ENCODE measurements around the gene CHMP2A. TPM values are rescaled to one million over a fixed set of nuclear protein-coding genes. Genes with fewer than 3 reads are reported as not detected.

The CHMP2A gene
- total RNA-seq, 1 donor from 2014 or later, result 130 TPM

DNA sequence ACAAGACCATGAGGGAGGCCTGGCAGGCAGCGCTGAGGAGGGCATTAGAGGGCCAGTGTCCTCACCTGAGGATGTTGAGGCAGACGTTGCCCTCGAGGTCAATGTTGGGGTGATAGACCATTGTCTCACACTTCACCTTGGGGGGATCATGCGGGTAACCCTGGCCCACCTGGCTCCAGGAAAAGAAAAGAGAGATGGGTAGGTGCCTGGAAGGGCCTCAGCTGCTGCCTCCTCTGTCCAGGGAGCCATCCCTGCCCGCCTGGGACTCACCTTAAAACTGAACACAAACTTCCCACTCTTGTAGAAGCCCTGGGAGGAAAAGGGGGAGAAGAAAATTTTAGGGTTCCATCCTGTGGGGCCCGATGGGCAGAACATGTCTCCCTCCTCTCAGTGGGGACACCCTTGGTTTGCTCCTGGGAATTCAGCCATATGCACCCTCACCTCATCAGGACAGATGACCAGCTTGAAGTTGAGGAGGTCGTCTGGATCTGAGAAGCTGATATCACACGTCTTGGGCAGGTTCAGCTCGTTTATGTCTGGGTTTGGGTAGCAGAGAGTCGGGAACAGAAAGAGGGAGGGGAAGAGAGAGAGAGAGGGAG is 1.8 kb upstream of the CHMP2A start:
- intact Hi-C loops (cut with micrococcal nuclease), result no loop called here

DNA sequence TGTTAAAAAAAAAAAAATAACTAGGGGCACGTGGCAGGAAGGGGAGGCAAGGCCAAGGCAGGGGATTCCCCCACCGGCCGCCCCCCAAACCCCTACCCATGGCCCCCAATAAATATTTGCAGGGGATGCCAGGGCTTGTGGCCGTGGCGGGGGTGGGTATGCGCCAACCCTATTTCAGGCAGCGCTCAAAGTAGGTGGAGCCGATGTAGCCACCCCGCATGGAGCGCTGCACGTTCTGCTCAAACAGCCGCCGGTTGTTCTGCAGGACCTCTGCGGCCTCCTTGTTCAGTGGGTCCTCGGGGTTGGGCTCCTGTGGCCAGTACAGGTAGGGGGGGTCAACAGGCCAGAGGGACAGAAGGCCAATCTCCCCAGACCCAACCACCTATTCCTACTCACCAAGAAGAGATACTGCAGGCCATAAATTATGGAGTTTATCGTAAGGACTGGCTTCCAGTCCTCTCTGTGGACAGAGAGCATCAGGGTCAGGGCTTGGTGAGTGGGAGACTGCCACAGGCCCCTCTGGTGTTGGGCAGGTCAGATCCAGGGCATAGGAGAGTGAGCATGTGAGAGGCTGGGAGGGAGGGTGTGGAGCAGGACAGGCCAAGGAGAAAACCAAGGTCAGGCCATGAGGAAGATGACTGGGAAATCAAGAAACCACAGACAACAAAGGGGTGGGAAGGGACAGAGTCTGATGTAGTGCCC is 1.2 kb upstream of the CHMP2A start:
- intact Hi-C loops (cut with micrococcal nuclease), result loop anchor here (1.0 kb wide), 5 partner anchors 12 to 175 kb away; partner anchors contain the start of genes TRIM28, ZBTB45, ZNF446 and ZNF837

DNA sequence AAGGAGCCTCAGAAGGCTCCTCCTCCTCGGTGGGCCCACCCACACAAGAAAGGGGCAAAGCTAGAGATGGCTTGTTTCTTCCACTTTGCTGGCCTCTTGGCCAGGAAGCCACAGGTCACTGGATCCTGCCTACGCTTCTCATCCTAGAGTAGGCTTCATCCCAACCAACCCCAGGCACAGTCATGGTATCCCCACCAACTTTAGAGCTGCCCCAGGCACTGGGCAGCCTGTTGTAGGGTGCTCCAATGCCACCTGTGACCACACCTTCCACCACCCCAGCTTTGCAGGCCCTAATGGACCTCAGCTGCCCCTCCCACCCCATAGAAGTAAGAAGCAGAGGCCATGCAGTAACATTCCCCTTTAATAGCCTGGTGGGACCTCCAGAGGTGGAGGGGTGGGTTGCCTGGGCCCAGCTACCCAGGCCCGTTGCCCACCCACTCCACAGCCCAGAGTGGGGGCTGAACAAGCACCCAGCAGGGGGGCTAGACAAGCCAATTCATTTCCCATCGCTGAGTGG is 522 bp upstream of the CHMP2A start:
- intact Hi-C loops (cut with micrococcal nuclease), result loop anchor here (1.0 kb wide), 5 partner anchors 11 to 174 kb away; partner anchors contain the start of genes TRIM28, ZBTB45, ZNF446 and ZNF837

DNA sequence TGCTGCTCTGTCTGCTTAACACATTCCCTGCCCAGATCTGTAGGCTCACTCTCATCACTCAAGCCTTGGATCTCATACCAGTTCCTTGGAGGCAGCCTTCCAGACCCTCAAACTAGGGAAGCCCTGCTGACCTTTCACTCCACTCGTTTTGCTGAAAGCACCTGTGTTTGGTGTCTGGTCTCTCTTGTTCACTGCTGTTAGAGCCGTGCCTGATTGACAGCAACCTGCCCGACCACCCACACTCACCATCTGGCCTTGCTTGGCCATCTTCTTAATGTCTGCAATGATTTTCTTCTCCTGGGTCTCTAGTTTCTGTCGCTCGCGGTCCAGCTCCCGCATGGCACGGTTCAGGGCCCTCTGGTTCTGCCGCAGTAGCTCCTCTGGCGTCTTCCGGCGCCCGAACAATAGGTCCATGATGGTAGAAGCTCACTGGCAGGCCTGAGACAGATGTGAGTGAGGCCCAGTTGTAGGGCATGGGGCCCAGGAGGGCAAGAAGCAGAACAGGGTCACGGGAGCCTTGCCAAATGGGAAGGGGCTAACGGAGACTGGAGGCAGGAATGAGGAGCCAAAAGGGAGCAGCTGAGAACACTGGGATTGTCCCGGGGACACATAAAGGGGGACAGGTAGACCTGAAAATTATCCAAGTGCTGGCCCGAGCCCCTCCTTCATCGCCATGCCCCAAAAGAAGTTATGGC is 959 bp downstream of the CHMP2A start:
- intact Hi-C loops (cut with micrococcal nuclease), result no loop called here

DNA sequence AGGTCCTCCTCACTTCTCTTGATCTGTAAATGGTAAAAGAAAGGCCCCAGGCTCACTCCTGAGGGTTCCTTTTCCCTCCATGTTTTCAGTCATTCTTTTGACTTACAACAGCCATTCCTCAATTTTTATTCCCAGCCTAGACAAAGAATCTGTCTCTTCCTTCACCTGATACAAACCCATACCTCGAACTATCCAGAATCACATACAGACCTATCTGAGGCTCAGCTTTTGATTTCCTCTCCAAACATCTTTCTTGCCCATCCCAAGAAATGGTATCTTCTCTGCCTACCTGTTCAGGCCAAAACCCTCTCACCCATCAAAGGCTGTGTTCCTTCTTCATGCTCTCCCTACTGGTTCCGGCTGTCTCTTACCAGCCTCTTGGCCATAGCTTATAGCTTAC is 2.2 kb downstream of the CHMP2A start:
- intact Hi-C loops (cut with micrococcal nuclease), result no loop called here

DNA sequence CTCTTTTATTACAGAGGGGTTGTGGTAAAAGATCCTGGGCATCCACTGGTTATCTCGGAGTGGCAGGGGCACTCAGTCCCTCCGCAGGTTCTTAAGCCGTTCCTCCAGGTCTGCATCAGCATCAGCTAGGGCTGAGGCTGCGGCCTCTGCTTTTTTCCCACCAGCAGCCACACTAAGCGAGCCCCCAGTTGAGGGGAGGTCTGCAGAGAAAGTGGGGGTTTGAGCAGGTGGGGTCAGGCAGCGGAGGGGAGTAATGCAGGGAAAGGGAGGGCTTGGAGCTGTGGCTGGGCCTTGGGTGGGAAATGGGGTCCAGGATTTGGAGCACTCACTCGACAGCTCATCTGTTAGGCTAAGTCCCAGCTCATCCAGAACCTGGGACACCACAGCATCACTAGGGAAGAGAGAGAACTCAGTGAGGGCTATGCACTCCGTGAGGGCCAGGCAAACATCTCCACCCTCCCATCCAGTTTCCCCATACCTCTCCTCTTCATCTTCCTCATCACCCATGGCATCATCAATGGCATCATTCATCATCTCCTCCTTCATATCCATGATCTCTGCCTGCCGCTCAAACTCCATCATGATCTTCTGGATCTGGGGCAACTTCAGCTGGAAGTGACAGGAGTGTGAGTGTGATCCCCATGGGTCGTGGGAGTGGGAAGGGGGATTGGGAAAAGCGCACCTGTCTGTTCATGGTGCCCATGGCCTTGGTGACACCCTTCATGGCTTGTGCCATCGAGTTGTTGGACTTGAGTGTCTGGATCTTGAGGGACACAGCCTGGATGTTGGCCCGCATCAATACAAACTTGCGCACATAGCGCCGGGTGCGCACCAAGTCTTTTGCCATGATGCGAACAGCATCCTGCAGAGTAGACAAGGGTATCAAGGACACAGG is 3.1 kb downstream of the CHMP2A start:
- intact Hi-C loops (cut with micrococcal nuclease), result no loop called here

DNA sequence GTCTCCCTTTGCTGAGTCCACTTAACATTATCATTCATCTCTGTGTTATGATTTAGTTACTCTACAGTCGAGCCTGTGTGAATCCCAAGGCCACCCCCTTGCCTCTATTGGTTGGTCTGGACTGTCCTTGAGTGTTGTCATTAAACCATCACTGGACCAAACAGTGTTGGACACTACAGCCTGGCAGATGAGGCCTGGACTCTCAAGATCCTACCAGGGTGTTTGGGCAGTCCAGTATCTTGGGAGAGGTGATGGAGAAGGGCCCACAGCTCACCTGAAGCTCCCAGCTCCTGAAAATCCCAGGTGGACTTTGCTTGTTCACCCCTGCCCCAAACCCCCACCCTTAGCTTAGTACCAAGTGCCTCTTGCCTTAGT is 3.8 kb downstream of the CHMP2A start:
- intact Hi-C loops (cut with micrococcal nuclease), result no loop called here

DNA sequence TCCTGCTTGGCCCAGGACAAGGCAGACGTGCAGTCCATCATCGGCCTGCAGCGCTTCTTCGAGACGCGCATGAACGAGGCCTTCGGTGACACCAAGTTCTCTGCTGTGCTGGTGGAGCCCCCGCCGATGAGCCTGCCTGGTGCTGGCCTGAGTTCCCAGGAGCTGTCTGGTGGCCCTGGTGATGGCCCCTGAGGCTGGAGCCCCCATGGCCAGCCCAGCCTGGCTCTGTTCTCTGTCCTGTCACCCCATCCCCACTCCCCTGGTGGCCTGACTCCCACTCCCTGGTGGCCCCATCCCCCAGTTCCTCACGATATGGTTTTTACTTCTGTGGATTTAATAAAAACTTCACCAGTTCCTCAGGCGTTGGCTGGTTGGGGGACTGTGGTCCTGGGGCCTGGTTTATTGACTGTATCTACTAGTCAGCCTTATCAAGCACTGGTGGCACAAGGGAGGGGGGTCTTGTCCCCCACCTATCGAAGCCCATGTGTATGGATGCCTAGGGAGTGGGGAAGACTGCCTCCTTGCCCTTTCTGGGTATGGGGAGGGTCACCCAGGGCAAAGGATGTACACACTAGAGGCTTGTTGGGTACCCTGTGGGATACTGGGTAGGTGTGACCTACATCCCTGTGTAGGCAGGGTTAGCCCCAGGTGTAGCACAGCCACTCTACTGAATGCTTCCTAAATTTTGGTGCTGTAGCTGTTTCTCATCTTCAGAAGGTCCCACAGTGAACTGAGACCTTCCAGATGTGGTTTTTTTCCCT is 4.4 kb downstream of the CHMP2A start:
- intact Hi-C loops (cut with micrococcal nuclease), result no loop called here

DNA sequence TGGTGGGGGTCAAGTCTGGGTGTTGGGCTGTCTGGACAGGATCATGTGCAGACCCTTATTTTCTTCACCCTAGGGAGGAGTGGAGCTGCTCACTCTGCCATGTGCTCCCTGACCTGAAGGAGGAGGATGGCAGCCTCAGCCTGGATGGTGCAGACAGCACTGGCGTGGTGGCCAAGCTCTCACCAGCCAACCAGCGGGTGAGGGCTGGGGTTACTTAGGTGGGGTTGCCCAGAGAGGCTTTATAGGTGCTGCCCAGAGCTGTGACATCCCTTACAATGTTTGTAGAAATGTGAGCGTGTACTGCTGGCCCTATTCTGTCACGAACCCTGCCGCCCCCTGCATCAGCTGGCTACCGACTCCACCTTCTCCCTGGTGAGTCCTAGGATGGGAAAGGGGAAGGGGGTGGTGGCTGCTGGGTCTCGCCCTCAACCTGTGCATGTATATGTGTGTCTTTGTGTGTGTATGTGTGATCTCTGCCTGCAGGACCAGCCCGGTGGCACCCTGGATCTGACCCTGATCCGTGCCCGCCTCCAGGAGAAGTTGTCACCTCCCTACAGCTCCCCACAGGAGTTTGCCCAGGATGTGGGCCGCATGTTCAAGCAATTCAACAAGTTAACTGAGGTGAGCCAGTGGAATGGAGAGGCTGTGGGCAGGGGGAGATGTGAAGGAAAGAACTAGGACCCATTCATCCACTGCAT is 5.1 kb downstream of the CHMP2A start:
- intact Hi-C loops (cut with micrococcal nuclease), result no loop called here

DNA sequence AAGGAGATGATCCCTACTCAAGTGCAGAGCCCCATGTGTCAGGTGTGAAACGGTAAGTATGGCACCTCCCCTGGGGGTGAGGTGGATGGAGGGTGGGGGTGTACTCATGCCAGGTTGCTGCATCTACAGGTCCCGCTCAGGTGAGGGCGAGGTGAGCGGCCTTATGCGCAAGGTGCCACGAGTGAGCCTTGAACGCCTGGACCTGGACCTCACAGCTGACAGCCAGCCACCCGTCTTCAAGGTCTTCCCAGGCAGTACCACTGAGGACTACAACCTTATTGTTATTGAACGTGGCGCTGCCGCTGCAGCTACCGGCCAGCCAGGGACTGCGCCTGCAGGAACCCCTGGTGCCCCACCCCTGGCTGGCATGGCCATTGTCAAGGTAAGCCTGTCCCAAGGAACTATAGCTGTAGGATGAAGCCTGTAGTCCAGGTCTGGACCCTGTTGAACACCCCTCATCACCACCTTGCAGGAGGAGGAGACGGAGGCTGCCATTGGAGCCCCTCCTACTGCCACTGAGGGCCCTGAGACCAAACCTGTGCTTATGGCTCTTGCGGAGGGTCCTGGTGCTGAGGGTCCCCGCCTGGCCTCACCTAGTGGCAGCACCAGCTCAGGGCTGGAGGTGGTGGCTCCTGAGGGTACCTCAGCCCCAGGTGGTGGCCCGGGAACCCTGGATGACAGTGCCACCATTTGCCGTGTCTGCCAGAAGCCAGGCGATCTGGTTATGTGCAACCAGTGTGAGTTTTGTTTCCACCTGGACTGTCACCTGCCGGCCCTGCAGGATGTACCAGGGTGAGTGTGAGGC is 5.8 kb downstream of the CHMP2A start:
- intact Hi-C loops (cut with micrococcal nuclease), result no loop called here

DNA sequence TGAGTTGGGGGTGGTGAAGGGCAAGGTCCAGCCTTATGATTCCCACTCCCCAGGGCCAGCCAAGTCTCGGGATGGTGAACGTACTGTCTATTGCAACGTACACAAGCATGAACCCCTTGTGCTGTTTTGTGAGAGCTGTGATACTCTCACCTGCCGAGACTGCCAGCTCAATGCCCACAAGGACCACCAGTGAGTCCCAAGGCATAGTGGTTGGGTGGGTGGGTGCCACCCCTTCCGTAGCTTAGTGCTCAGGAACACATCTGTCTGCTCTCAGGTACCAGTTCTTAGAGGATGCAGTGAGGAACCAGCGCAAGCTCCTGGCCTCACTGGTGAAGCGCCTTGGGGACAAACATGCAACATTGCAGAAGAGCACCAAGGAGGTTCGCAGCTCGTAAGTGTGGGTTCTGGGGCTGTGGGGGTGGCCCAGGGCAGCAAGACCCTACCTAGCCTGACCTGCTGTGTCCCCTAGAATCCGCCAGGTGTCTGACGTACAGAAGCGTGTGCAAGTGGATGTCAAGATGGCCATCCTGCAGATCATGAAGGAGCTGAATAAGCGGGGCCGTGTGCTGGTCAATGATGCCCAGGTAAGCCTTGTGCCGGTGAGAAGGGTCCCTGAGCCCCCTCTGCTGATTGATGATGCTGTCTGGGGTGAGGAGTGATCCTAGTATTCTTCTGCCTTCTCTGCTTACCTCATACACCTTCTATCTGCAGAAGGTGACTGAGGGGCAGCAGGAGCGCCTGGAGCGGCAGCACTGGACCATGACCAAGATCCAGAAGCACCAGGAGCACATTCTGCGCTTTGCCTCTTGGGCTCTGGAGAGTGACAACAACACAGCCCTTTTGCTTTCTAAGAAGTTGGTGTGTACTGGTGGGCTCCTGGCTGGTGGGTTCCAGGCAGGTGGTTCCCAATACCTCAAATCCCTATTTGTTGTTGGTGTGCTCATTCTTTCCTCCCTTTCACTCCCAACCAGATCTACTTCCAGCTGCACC is 7.3 kb downstream of the CHMP2A start:
- intact Hi-C loops (cut with micrococcal nuclease), result no loop called here

DNA sequence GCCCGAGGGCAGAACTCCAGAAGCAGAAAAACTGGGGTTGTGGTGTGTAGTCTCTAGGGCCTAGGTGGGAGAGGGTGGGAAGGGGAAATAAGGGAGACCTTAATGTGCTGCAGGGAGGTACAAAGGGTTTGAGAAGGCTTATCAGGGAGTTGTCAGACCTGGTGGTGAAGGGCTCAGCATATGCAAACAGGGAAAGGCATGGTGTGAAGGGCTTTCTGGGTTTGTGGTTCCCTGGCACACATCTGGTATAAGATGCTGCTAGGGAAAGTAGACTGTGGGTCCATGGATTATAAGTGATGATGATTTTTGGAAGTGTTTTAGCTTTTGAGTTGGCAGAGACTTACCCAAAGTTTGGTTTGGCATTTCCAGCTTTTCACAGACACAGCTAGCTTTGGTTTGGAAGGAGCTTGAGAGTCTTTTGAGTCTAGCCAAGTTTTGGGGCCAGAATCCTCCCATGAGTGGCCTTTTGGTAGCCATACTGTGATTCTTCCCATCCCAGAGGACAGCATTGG is 8.8 kb downstream of the CHMP2A start:
- intact Hi-C loops (cut with micrococcal nuclease), result no loop called here

DNA sequence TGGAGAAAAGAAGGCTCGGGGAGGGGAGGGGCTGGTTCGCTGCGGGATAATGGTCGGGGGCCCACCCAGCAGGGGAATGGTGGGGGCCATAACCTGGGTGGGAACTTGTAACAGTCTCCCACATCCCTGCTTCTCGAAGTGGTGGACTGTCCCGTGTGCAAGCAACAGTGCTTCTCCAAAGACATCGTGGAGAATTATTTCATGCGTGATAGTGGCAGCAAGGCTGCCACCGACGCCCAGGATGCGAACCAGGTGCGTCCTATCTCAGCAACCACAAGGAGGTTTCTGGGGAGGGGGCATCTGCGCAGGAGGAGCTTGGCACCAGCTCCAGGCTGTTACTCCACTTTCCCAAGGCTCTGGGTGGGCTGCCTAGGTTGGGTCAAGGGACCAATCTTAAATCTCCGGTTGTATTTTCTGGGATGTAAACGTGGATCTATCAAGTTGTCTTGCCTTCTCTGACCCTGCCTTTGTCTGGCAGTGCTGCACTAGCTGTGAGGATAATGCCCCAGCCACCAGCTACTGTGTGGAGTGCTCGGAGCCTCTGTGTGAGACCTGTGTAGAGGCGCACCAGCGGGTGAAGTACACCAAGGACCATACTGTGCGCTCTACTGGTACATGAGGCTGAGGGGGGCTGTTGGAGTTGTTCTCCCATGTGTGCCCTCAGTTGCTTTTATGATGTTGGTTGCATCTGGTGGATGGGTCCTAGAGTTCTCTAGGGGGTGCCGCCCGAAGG is 9.5 kb downstream of the CHMP2A start:
- intact Hi-C loops (cut with micrococcal nuclease), result no loop called here

DNA sequence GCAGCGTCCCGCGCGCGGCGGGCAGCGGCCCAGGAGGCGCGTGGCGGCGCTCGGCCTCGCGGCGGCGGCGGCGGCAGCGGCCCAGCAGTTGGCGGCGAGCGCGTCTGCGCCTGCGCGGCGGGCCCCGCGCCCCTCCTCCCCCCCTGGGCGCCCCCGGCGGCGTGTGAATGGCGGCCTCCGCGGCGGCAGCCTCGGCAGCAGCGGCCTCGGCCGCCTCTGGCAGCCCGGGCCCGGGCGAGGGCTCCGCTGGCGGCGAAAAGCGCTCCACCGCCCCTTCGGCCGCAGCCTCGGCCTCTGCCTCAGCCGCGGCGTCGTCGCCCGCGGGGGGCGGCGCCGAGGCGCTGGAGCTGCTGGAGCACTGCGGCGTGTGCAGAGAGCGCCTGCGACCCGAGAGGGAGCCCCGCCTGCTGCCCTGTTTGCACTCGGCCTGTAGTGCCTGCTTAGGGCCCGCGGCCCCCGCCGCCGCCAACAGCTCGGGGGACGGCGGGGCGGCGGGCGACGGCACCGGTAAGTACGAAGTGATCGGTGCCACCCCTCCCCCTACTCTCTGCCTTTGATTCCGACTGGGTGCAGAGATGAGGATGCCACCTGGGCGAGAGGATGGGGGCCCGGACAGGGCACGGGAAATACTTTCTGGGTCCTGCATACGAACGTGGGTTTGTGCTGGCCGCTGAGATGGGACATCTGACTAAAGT is 10.2 kb downstream of the CHMP2A start:
- intact Hi-C loops (cut with micrococcal nuclease), result loop anchor here (1.0 kb wide), 13 partner anchors 11 to 218 kb away; partner anchors contain the start of genes CHMP2A, MZF1, RPS5 and ZBTB45

DNA sequence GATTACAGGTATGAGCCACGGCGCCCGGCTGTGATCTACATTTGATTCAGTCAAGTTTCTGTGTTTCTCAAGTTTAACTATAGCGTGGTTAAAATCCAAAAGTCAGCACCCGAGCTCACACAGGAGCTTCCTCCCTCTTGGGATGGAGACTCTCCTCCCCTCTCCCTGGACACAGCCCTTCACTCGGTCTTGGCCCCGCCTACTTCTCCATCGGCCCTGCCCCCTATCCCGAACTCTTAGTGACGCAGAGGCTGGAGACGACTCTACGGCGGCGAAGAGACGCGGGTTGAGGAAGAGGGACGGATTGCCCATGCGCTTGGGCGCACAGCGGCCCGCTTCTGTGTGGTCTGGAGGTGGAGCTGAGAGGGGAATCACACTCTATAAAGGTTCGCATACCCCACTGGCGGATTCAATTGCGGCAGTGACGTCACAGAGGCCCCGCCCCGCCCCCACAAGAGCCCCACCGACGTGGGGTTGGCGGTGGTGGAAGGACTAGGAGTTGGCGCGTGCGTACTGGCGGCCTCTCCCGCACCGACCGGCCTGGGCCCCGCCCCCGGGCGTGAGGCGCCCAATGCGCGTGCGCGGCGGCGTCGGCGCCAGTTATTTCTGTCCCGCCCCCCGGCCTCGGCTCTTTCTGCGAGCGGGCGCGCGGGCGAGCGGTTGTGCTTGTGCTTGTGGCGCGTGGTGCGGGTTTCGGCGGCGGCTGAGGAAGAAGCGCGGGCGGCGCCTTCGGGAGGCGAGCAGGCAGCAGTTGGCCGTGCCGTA is 10.9 kb downstream of the CHMP2A start, which contains the start of gene TRIM28:
TSS of gene TRIM28 (plus strand) at position 239 of the 765 bp plus-strand sequence. CDS start 694 bp downstream, outside the sequence.
- intact Hi-C loops (cut with micrococcal nuclease), result loop anchor here (1.0 kb wide), 13 partner anchors 11 to 218 kb away; partner anchors contain the start of genes CHMP2A, MZF1, RPS5 and ZBTB45

Measured in T-helper 1 cell treated with Interleukin-12 subunit alpha and Interleukin-12 subunit beta and Interleukin-4 antibody, amounts not matched to agents 30 ng/mL and 1 ng/mL, for 36 hours (primary cell).